Neural crest cell (in vitro differentiated cells): ENCODE measurements around the gene DYRK1A. TPM values are rescaled to one million over a fixed set of nuclear protein-coding genes. Genes with fewer than 3 reads are reported as not detected.

Experiments
- DNase-seq: peaks from one replicate; pipeline ENCODE4 v3.0.0; 2021; ENCODE audit warnings: low read depth, mixed read lengths, low spot score
- H3K27ac Mint-ChIP-seq: one replicate; pipeline ENCODE4 v1.8.0; 2021; ENCODE audit warnings: mild to moderate bottlenecking, mixed read lengths; ENCODE audit not compliant: unreplicated experiment
- H3K27me3 Mint-ChIP-seq: 2 replicates; pipeline ENCODE4 v1.8.0; 2021; ENCODE audit warnings: low read depth, mild to moderate bottlenecking, mixed read lengths
- H3K36me3 Mint-ChIP-seq: 2 replicates; pipeline ENCODE4 v1.8.0; 2021; ENCODE audit warnings: low read depth, mild to moderate bottlenecking, mixed read lengths
- H3K4me1 Mint-ChIP-seq: 2 replicates; pipeline ENCODE4 v1.8.0; 2021; ENCODE audit warnings: mixed read lengths
- H3K4me3 Mint-ChIP-seq: one replicate; pipeline ENCODE4 v1.8.0; 2021; ENCODE audit warnings: mild to moderate bottlenecking, mixed read lengths
- H3K9me3 Mint-ChIP-seq: 2 replicates; pipeline ENCODE4 v1.8.0; 2021; ENCODE audit warnings: mixed read lengths
- CTCF ChIP-seq: fragments of 200-600 bp; sonication (generic); conservative IDR thresholded peaks from 2 replicates; pipeline ENCODE4 v1.5.0; 2021; ENCODE audit warnings: antibody characterized with exemption, mild to moderate bottlenecking
- total RNA-seq: library from RNA; stranded (reverse); gene quantifications from 2 replicates; pipeline ENCODE4 v1.2.1, GENCODE V29; 2021

DYRK1A gene
- total RNA-seq, 1 donor from 2014 or later = 77.0 TPM

- H3K4me3 Mint-ChIP-seq = no peak overlapping the region
- no peak for TF ChIP-seq CTCF
- H3K27ac Mint-ChIP-seq = no peak overlapping the region
- H3K27me3 Mint-ChIP-seq = no peaks in the 10 kb centered on the region
- H3K4me1 Mint-ChIP-seq = peaks cover 56% of the 10 kb centered on the region
- H3K9me3 Mint-ChIP-seq = no peaks in the 10 kb centered on the region
- peaks cover 5% of the 10 kb centered on the region for H3K36me3 Mint-ChIP-seq
- DNase-seq = no peak
These were observed 41.3 kb downstream of the DYRK1A start for GRCh38 chr21:37407719-37408420.

GRCh38 chr21:37408464-37409193, 42.1 kb downstream of the DYRK1A start:
- Mint-ChIP-seq H3K27me3 (no peaks in the 10 kb centered on the region), H3K27ac (no peak overlapping the region), H3K4me1 (peaks cover 56% of the 10 kb centered on the region), H3K4me3 (peak overlapping the region; percentile 12), H3K9me3 (no peaks in the 10 kb centered on the region), H3K36me3 (peaks cover 2% of the 10 kb centered on the region)
- DNase-seq = no peak
- no peak for TF ChIP-seq CTCF

- TF ChIP-seq CTCF = no peak
- Mint-ChIP-seq H3K36me3 (no peaks in the 10 kb centered on the region), H3K4me1 (peaks cover 48% of the 10 kb centered on the region), H3K9me3 (no peaks in the 10 kb centered on the region), H3K4me3 (no peak overlapping the region), H3K27ac (no peak overlapping the region), H3K27me3 (no peaks in the 10 kb centered on the region)
- DNase-seq = no peak
These were observed 44.1 kb downstream of the DYRK1A start for GRCh38 chr21:37410639-37411038.

- H3K4me3 Mint-ChIP-seq = no peak overlapping the region
- H3K27ac Mint-ChIP-seq = no peak overlapping the region
- H3K4me1 Mint-ChIP-seq = peaks cover 39% of the 10 kb centered on the region
- H3K27me3 Mint-ChIP-seq = no peaks in the 10 kb centered on the region
- no peaks in the 10 kb centered on the region for H3K36me3 Mint-ChIP-seq
- DNase-seq = no peak
- no peaks in the 10 kb centered on the region for H3K9me3 Mint-ChIP-seq
- no peak for TF ChIP-seq CTCF
These were observed 46.2 kb downstream of the DYRK1A start for GRCh38 chr21:37412603-37413360.

- H3K27ac Mint-ChIP-seq = no peak overlapping the region
- DNase-seq = no peak
These were observed 47.1 kb downstream of the DYRK1A start for GRCh38 chr21:37413553-37414291.

More at GRCh38 chr21:37413553-37414291, 47.1 kb downstream of the DYRK1A start:
- no peaks in the 10 kb centered on the region for H3K27me3 Mint-ChIP-seq
- TF ChIP-seq CTCF = no peak
- H3K36me3 Mint-ChIP-seq = no peaks in the 10 kb centered on the region
- peaks cover 32% of the 10 kb centered on the region for H3K4me1 Mint-ChIP-seq
- no peaks in the 10 kb centered on the region for H3K9me3 Mint-ChIP-seq
- H3K4me3 Mint-ChIP-seq = no peak overlapping the region
